Coronary artery (tissue), 2 donors: Measurements from ENCODE around the gene ATP8A1.

Experiments used
- DNase-seq: peaks from one replicate; pipeline ENCODE4 v3.0.0-alpha.2; 2017; ENCODE audit warnings: low spot score
- H3K27ac ChIP-seq, 2 donors: fragments of 200-600 bp; sonication (generic); one replicate each; pipeline ENCODE4 v1.5.1; 2016 to 2019
- H3K4me3 ChIP-seq: fragments of 200-600 bp; sonication (generic); 2 replicates; pipeline ENCODE4 v1.5.1; 2016; ENCODE audit warnings: mild to moderate bottlenecking, moderate library complexity
- TF ChIP-seq, protein P1 (sequence below): fragments of 200-600 bp; sonication (generic); IDR thresholded peaks from one replicate; pipeline ENCODE4 v1.5.1; 2019; ENCODE audit warnings: antibody characterized with exemption

Gene ATP8A1

DNA sequence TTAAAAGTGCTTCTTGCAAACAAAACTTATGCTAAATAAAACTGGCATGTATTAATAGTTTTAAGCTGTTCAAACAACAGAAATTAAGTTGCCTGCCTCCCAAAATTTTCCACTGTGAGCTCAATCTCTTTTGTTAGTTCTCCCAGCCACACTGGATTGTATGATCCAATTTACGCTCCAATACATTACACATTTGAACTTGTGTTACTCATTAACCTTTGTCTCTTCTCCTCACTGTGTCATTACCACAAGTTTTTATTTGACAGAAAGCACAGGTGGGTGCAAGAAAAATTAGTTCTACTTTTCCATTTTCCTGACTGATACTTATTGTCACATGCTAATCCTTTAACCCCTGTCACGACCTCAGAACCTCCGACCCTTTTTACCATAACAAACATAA, 204.1 kb downstream of the ATP8A1 start:
- Histone ChIP-seq H3K4me3 (no peak overlapping the region), H3K27ac (no peak overlapping the region)
- TF ChIP-seq, protein P1, sequence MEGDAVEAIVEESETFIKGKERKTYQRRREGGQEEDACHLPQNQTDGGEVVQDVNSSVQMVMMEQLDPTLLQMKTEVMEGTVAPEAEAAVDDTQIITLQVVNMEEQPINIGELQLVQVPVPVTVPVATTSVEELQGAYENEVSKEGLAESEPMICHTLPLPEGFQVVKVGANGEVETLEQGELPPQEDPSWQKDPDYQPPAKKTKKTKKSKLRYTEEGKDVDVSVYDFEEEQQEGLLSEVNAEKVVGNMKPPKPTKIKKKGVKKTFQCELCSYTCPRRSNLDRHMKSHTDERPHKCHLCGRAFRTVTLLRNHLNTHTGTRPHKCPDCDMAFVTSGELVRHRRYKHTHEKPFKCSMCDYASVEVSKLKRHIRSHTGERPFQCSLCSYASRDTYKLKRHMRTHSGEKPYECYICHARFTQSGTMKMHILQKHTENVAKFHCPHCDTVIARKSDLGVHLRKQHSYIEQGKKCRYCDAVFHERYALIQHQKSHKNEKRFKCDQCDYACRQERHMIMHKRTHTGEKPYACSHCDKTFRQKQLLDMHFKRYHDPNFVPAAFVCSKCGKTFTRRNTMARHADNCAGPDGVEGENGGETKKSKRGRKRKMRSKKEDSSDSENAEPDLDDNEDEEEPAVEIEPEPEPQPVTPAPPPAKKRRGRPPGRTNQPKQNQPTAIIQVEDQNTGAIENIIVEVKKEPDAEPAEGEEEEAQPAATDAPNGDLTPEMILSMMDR = no peak
- no peak for DNase-seq

DNA sequence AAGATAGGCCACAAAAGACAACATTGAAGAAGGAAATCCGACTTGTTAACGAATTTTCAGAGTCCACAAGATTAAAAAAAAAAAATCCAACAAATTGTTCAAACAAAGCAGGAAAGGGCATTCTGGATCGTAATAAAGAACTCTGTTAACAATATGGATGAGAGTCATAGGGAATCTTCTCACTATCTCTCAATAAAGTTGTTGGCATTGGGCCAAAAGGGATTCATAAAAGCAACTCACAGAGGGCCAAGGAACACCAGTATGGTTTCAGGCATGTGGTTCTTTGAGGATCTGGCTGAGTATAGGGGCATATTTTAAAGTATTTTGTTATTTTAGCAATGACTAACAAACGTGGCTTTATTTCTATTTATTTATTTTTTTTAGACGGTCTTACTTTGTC, 210.1 kb downstream of the ATP8A1 start:
- TF ChIP-seq, protein P1 = no peak
- DNase-seq = no peak
- Histone ChIP-seq H3K27ac (no peak overlapping the region), H3K4me3 (no peak overlapping the region)

DNA sequence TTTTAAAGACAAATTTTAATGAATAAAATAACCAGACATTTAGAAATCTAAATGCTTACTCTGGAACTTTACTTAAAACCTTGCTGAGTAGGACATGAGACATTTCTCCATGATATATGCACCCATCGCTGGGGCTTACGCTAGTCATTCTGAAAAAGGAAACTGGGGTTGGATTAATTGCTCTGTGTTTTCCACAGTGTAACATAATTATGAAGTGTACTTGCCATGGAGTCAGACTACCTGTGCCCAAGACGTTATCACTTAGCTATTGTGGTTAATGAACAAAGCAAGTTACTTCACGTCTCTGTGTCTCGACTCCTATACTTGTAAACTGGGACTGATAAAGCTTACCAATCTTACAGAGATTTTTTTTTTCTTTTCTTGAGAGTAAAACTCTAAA, 211.9 kb downstream of the ATP8A1 start:
- Histone ChIP-seq H3K27ac (no peak overlapping the region), H3K4me3 (no peak overlapping the region)
- TF ChIP-seq, protein P1 = no peak
- DNase-seq = no peak

DNA sequence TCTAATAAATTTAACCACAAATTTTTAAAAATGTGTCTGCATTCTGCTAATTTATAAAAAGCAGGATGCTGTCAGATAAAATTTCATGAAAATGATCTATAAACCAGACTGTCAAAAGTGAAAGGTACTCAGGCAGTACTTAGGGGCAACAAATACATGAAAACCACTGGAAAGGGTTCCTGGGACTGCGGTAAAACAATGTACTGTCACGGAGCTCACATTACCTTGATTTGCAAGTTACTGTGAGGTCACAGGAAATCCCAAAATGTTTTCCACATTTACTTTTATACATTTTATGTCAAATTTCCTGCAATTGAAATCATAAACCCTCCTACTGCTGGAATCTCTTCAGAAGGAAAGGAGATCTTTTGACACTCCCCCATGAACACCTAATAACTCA, 214.3 kb downstream of the ATP8A1 start:
- Histone ChIP-seq H3K27ac (no peak overlapping the region), H3K4me3 (no peak overlapping the region)
- DNase-seq = no peak
- TF ChIP-seq, protein P1 = no peak

DNA sequence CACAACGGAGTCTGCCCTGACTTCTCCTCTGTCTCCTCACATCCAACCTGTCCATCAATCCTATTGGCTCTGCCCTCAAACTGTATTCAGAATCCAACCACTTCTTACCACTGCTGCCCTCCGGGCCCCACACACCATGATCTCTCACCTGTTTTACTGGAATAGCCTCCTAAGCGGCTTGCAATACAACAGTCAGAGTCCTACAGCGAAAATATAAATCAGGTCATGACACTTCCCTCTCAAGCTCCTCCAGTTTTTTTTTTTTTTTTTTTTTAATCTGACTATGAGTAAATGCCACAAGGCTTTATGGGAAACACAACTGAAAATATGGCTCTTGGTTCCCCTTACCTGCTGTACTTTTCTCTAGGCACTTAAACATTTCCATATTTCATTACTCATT, 216.8 kb downstream of the ATP8A1 start:
- no peak for DNase-seq
- Histone ChIP-seq H3K27ac (no peak overlapping the region), H3K4me3 (no peak overlapping the region)
- TF ChIP-seq, protein P1 = no peak

DNA sequence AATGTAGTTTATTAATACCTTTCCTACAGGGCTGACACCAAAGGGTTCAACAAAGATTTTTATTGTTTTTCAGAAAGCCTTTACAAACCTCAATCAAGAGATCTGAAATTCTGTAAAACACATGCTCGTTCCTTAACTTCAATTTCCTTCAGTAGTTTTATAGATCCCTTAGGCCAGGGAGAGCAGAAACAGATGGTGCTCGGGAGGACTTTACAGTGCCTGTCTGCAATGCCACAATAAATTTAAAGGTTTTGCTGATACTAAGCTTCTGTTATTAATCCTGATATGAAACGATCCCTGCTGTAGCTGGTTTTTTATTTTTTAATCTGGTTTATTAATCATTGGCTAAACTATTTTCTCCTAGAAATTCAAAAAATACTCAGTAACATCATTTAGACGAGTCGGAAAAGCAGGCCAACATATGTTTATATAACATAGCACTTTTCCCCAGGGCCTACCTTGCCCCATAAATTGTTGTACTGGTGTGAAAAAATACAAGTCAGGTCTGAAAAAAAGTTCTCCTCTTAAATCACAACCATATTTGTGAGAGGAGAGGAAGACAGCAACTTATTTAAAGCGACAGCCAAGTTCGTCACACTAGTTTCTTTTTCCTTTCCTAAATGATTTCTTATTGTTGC, 219.9 kb downstream of the ATP8A1 start:
- no peak overlapping the region for H3K4me3 ChIP-seq
- H3K27ac ChIP-seq = no peak overlapping the region
- TF ChIP-seq, protein P1 = no peak
- no peak for DNase-seq

DNA sequence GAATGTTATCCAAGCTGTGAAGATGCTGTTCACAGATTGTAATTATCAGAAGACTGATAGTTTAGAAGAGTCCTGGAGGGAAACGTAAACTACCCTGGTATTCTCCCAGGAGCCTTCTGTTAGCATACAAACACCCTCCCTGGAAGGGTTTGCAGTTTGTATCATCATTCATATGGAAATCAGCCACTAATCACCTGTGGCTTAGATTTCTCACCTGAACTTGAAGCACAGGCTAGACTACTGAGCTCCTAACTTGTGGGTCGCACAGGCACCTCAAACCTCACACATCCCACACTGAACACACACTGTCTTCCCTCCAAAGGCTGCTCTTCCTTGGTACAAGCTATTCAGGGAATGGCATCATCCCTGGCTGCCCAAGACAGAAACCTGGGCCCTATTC, 228.9 kb downstream of the ATP8A1 start:
- TF ChIP-seq, protein P1 = no peak
- Histone ChIP-seq H3K27ac (no peak overlapping the region), H3K4me3 (no peak overlapping the region)
- DNase-seq = no peak
